Medulla oblongata (tissue), 1 donor: ENCODE data around the gene FAM98C.

Experiments used
- DNase-seq: peaks from one replicate; pipeline ENCODE4 v3.0.0-alpha.2; 2015; ENCODE audit errors: extremely low spot score

Gene FAM98C

GRCh38 chr19:38455031-38455430, 52.1 kb downstream of the FAM98C start:
- DNase-seq: no peak

DNA sequence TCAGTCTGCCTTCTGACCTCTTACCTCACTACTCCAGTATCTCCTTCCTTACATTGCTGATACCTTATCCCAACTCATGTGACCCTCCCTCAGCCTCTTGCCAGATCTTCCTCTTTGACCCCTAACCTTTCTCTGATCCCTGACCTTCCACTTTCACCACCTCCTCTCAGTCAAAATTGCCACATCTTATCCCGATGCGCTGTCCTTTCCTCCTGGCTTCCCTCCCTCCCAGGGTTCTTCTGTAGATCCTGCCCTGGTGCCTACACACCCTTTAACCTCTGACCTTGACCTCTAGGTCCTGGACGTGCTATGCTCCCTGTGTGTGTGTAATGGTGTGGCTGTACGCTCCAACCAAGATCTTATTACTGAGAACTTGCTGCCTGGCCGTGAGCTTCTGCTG, 54.3 kb downstream of the FAM98C start:
- DNase-seq: no peak

- no peak for DNase-seq
Measured at GRCh38 chr19:38457690-38458405, 55.0 kb downstream of the FAM98C start.
